ENCODE data around the gene CNTNAP4. TPM values are rescaled to one million over a fixed set of nuclear protein-coding genes. Genes with fewer than 3 reads are reported as not detected.

CNTNAP4 gene
- total and polyA plus RNA-seq, 4 donors = 0.06 to 0.09 TPM; not detected in 2

DNA sequence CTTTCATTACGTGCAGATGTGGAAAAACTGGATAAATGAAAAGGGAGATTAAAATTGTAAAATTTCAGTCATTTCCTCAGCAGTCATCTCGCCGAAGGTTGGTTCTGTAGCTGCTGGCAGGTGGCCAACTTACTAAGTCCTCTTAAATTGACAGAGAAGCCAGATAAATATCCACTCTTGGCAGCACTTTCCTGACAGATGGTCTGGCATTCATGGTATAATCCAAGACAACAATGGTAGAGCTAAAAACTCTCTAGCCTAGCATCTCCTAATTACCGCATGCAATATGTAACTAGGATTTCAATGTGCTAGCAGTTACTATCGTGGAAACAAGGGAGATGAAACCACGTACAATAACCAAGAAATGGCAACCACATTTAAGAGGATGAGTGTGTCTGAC lies 306.3 kb downstream of the CNTNAP4 start:
- 74% methylated on average over 6 of the region's 6 CpGs for WGBS
- no peak for DNase-seq (ENCODE audit: low spot score)

DNA sequence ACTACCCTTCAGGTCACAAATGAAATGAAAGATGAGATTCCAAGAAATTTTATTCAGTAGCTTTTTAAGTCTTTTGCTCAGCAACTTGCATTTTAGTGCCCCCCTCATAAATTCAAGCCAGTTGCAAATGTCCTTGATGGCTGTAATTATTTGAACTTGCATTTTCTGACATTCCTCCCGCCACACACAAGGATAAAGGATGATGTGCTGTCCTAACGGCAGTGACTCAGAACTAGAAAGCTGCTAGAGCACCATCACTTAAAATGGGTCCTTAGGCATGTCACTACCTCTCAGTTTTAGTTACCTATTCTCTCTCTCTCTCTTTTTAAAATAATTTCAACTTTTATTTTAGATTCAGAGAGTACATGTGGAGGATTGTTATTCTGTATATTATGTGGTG lies 306.7 kb downstream of the CNTNAP4 start:
- WGBS = 90% methylated on average over 2 of the region's 2 CpGs
- Histone ChIP-seq H3K9me3 (ENCODE audit: control insufficient read depth in 4 of 4, low read length in 3 of 4) (no peaks in the 10 kb centered on the region), H3K36me3 (ENCODE audit: control insufficient read depth in 4 of 4, insufficient read depth in 3 of 4, low read depth in 1 of 4, low read length in 3 of 4) (no peaks in the 10 kb centered on the region), H3K27me3 (ENCODE audit: control insufficient read depth in 4 of 4, insufficient read depth in 4 of 4, low read length in 3 of 4) (no peaks in the 10 kb centered on the region), H3K4me3 (ENCODE audit: low read depth in 1 of 3, low read length in 3 of 3) (no peak overlapping the region), H3K9ac (ENCODE audit: low read depth in 1 of 2, low read length in 2 of 2) (no peak overlapping the region), H3K27ac (ENCODE audit: low read depth in 1 of 2, low read length in 2 of 2) (no peak overlapping the region), H3K4me1 (ENCODE audit: control insufficient read depth in 4 of 4, insufficient read depth in 4 of 4, low read length in 3 of 4) (no peaks in the 10 kb centered on the region)
- no peak for DNase-seq (ENCODE audit: low spot score)
- TF ChIP-seq SP1 (IDR thresholded peaks at IDR 0.05) (no peak), TAF1 (conservative IDR thresholded peaks at IDR 0.05) (no peak), JUND (IDR thresholded peaks at IDR 0.05) (no peak), NR2F2 (IDR thresholded peaks at IDR 0.05) (no peak), RXRA (IDR thresholded peaks at IDR 0.05) (no peak), RAD21 (IDR thresholded peaks at IDR 0.05) (no peak), HNF4G (IDR thresholded peaks at IDR 0.05) (no peak), YY1 (IDR thresholded peaks at IDR 0.05) (no peak)
- TF ChIP-seq, protein P1, sequence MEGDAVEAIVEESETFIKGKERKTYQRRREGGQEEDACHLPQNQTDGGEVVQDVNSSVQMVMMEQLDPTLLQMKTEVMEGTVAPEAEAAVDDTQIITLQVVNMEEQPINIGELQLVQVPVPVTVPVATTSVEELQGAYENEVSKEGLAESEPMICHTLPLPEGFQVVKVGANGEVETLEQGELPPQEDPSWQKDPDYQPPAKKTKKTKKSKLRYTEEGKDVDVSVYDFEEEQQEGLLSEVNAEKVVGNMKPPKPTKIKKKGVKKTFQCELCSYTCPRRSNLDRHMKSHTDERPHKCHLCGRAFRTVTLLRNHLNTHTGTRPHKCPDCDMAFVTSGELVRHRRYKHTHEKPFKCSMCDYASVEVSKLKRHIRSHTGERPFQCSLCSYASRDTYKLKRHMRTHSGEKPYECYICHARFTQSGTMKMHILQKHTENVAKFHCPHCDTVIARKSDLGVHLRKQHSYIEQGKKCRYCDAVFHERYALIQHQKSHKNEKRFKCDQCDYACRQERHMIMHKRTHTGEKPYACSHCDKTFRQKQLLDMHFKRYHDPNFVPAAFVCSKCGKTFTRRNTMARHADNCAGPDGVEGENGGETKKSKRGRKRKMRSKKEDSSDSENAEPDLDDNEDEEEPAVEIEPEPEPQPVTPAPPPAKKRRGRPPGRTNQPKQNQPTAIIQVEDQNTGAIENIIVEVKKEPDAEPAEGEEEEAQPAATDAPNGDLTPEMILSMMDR (IDR thresholded peaks at IDR 0.05; ENCODE audit: low read depth, low read length, missing input control) = no peak
- TF ChIP-seq, protein P2, sequence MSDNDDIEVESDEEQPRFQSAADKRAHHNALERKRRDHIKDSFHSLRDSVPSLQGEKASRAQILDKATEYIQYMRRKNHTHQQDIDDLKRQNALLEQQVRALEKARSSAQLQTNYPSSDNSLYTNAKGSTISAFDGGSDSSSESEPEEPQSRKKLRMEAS (IDR thresholded peaks at IDR 0.05) = no peak
- TF ChIP-seq, protein P3, sequence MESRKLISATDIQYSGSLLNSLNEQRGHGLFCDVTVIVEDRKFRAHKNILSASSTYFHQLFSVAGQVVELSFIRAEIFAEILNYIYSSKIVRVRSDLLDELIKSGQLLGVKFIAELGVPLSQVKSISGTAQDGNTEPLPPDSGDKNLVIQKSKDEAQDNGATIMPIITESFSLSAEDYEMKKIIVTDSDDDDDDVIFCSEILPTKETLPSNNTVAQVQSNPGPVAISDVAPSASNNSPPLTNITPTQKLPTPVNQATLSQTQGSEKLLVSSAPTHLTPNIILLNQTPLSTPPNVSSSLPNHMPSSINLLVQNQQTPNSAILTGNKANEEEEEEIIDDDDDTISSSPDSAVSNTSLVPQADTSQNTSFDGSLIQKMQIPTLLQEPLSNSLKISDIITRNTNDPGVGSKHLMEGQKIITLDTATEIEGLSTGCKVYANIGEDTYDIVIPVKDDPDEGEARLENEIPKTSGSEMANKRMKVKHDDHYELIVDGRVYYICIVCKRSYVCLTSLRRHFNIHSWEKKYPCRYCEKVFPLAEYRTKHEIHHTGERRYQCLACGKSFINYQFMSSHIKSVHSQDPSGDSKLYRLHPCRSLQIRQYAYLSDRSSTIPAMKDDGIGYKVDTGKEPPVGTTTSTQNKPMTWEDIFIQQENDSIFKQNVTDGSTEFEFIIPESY (IDR thresholded peaks at IDR 0.05) = no peak
- TF ChIP-seq, protein P4, sequence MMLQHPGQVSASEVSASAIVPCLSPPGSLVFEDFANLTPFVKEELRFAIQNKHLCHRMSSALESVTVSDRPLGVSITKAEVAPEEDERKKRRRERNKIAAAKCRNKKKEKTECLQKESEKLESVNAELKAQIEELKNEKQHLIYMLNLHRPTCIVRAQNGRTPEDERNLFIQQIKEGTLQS (IDR thresholded peaks at IDR 0.05) = no peak

More for the DNA sequence above, 306.3 kb downstream of the CNTNAP4 start:
- TF ChIP-seq, protein P4 (IDR thresholded peaks at IDR 0.05) = no peak
- TF ChIP-seq HNF4G (IDR thresholded peaks at IDR 0.05) (no peak), NR2F2 (IDR thresholded peaks at IDR 0.05) (no peak), TAF1 (conservative IDR thresholded peaks at IDR 0.05) (no peak), FOXA1 (IDR thresholded peaks at IDR 0.05) (no peak), YY1 (IDR thresholded peaks at IDR 0.05) (no peak), GABPA (IDR thresholded peaks at IDR 0.05 in 1 of 2, conservative IDR thresholded peaks at IDR 0.05 in 1 of 2) (no peak), HNF4A (conservative IDR thresholded peaks at IDR 0.05) (no peak), EGR1 (IDR thresholded peaks at IDR 0.05; ENCODE audit: low read depth in 2 of 2) (no peak), FOXA2 (IDR thresholded peaks at IDR 0.05) (no peak), SP1 (IDR thresholded peaks at IDR 0.05) (no peak)
- TF ChIP-seq, protein P3 (IDR thresholded peaks at IDR 0.05) = no peak
- TF ChIP-seq, protein P2 (IDR thresholded peaks at IDR 0.05) = no peak
- TF ChIP-seq, protein P1 (IDR thresholded peaks at IDR 0.05; ENCODE audit: low read depth, low read length, missing input control) = no peak
- H3K27me3 ChIP-seq (ENCODE audit: control insufficient read depth in 4 of 4, insufficient read depth in 4 of 4, low read length in 3 of 4) = no peaks in the 10 kb centered on the region
- no peak overlapping the region for H3K9ac ChIP-seq (ENCODE audit: low read depth in 1 of 2, low read length in 2 of 2)
- no peak overlapping the region for H3K27ac ChIP-seq (ENCODE audit: low read depth in 1 of 2, low read length in 2 of 2)
- H3K9me3 ChIP-seq (ENCODE audit: control insufficient read depth in 4 of 4, low read length in 3 of 4) = no peaks in the 10 kb centered on the region
- H3K4me1 ChIP-seq (ENCODE audit: control insufficient read depth in 4 of 4, insufficient read depth in 4 of 4, low read length in 3 of 4) = no peaks in the 10 kb centered on the region
- no peaks in the 10 kb centered on the region for H3K36me3 ChIP-seq (ENCODE audit: control insufficient read depth in 4 of 4, insufficient read depth in 3 of 4, low read depth in 1 of 4, low read length in 3 of 4)
- no peak overlapping the region for H3K4me3 ChIP-seq (ENCODE audit: low read depth in 1 of 3, low read length in 3 of 3)

Data from liver (tissue), 9 donors.